ENCODE results near the gene STX1A.
"Not testable (repeated sequence)": the region's sequence is repeated elsewhere in the genome, so short reads cannot be mapped to it uniquely, and the experiment has no call there.

The STX1A gene

GRCh38 chr7:73681031-73681430 is 38.4 kb downstream of the STX1A start:
- no peak for DNase-seq

GRCh38 chr7:73680501-73680900 is 39.0 kb downstream of the STX1A start:
- no peak for DNase-seq

- no peak for DNase-seq
These were observed 39.8 kb downstream of the STX1A start for GRCh38 chr7:73679709-73680108.

- no peak for DNase-seq
These were observed 40.6 kb downstream of the STX1A start for GRCh38 chr7:73678862-73679261.

GRCh38 chr7:73676062-73676461 is 43.4 kb downstream of the STX1A start:
- DNase-seq: not testable (repeated sequence)

- DNase-seq: no peak
These were observed 44.9 kb downstream of the STX1A start for GRCh38 chr7:73674468-73675124.

GRCh38 chr7:73671857-73672445 is 47.5 kb downstream of the STX1A start:
- DNase-seq: no peak

- no peak for DNase-seq
These were observed 48.2 kb downstream of the STX1A start for GRCh38 chr7:73671322-73671661.

- no peak for DNase-seq
These were observed 49.5 kb downstream of the STX1A start for GRCh38 chr7:73669858-73670385.

- DNase-seq: no peak
These were observed 50.2 kb downstream of the STX1A start for GRCh38 chr7:73669288-73669701.

GRCh38 chr7:73668886-73669230 is 50.6 kb downstream of the STX1A start:
- DNase-seq: no peak

GRCh38 chr7:73668103-73668885 is 51.2 kb downstream of the STX1A start:
- peak; percentile 7 for DNase-seq

GRCh38 chr7:73667344-73668102 is 51.9 kb downstream of the STX1A start, which contains the start of gene VPS37D:
VPS37D (plus strand) TSS chr7:73667831; CDS start chr7:73667959, 128 bp downstream.
- peak; percentile 87 for DNase-seq

GRCh38 chr7:73663033-73663432 is 56.4 kb downstream of the STX1A start:
- DNase-seq: no peak

- not testable (repeated sequence) for DNase-seq
These were observed 58.9 kb downstream of the STX1A start for GRCh38 chr7:73660594-73660993.

GRCh38 chr7:73659983-73660382 is 59.5 kb downstream of the STX1A start:
- DNase-seq: no peak

GRCh38 chr7:73655309-73655708 is 64.2 kb downstream of the STX1A start:
- DNase-seq: not testable (repeated sequence)

- no peak for DNase-seq
These were observed 66.9 kb downstream of the STX1A start for GRCh38 chr7:73652541-73652949.

- DNase-seq: no peak
These were observed 68.9 kb downstream of the STX1A start for GRCh38 chr7:73650524-73650923.

GRCh38 chr7:73649576-73649975 is 69.9 kb downstream of the STX1A start:
- DNase-seq: no peak
